H1 (cell line): ENCODE data around the gene CHD6. TPM values are rescaled to one million over a fixed set of nuclear protein-coding genes. Genes with fewer than 3 reads are reported as not detected.

Experiments
- BCL11A ChIP-seq, 2 experiments: IDR thresholded peaks; one replicate each; pipeline ENCODE4 v1.6.1; 2011; ENCODE audit warnings: low read depth in 2 of 2, low read length in 2 of 2, mild to moderate bottlenecking in 2 of 2
- CBX8 ChIP-seq: fragments of 300-800, 300-1000 bp; sonication (generic); IDR thresholded peaks from 2 replicates; pipeline ENCODE4 v1.7.1; 2016; ENCODE audit warnings: low read depth, low read length, borderline replicate concordance
- CHD1 ChIP-seq: IDR thresholded peaks from 2 replicates; pipeline ENCODE4 v1.6.1; 2012; ENCODE audit warnings: low read depth, low read length, improper control_type of control experiment
- YY1 ChIP-seq: IDR thresholded peaks from 2 replicates; pipeline ENCODE4 v1.6.1; 2011; ENCODE audit warnings: low read depth, mild to moderate bottlenecking, low read length
- polyA plus RNA-seq, 7 experiments: library from polyadenylated mRNA; depleted of rRNA in 3 of 7; stranded (reverse) in 5 of 7; unstranded in 2 of 7; fragments of >200 nt in 5 of 7; fragments of 200-250 nt in 2 of 7; gene quantifications; 1 replicate in 5 of 7; 2 replicates in 1 of 7; 4 replicates in 1 of 7; pipeline versions ENCODE4 v1.2.1 to v1.2.3, GENCODE V29; 2011 to 2013; ENCODE audit warnings: missing spikeins in 2 of 7, mixed read lengths in 2 of 7
- total RNA-seq: library from RNA; stranded (reverse); fragmentation: NEBNext Ultra II Directional; extraction: Animal tissue kit (Norgen Biotek cat#: 25700); gene quantifications from 2 replicates; pipeline ENCODE4 v1.2.1, GENCODE V29; 2021

CHD6 gene
- total and polyA plus RNA-seq, 2 of the 8 experiments (the other 6 are each of a cell fraction or from before 2014, with no cell fraction given): 11.1 to 62.9 TPM

DNA sequence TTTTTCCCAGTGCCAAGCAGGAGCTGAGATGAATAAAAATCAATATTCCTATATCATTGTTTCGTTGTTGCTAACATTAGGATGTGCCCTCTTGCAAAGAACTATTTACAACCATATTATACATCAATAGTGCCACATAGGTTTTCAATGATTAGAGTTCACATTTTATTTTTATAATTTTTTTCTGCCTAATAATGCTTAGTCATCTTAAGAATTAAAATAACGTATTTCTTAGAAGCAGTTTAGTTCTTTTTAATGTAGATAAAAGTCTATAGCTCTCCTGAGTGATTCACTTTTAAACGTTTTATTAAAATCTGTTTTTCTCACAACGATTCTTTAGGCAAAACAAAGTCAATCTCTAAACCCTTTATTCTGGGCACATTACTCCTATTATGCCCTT, 71.6 kb downstream of the CHD6 start (continued):
- TF ChIP-seq CBX8: no peak
- TF ChIP-seq BCL11A (IDR thresholded peaks at IDR 0.05; ENCODE audit: low read depth in 2 of 2, low read length in 2 of 2): no peak
- no peak for TF ChIP-seq CHD1
- no peak for TF ChIP-seq YY1
